Skeletal muscle tissue (tissue), 4 donors: ENCODE data around the gene MAP4K1. TPM values are rescaled to one million over a fixed set of nuclear protein-coding genes. Genes with fewer than 3 reads are reported as not detected.
A peak's percentile ranks its signal among the peaks of the same experiment; 100 is the strongest.

Experiments used
- H3K27ac ChIP-seq: one replicate; pipeline ENCODE4 v1.7.0; 2013; ENCODE audit warnings: mild to moderate bottlenecking, low read depth, low read length, inconsistent platforms
- H3K27me3 ChIP-seq, 3 donors: one replicate each; pipeline ENCODE4 v1.7.0; 2013; ENCODE audit warnings: low read length in 3 of 3; ENCODE audit not compliant: control insufficient read depth in 3 of 3, insufficient read depth in 3 of 3
- H3K36me3 ChIP-seq, 3 donors: one replicate each; pipeline ENCODE4 v1.7.0; 2013; ENCODE audit warnings: low read length in 3 of 3; ENCODE audit not compliant: control insufficient read depth in 3 of 3, insufficient read depth in 3 of 3
- H3K4me1 ChIP-seq, 3 donors: one replicate each; pipeline ENCODE4 v1.7.0; 2013; ENCODE audit warnings: low read length in 3 of 3, mild to moderate bottlenecking in 3 of 3; ENCODE audit not compliant: control insufficient read depth in 3 of 3, insufficient read depth in 3 of 3
- H3K4me3 ChIP-seq, 3 donors: one replicate each; pipeline ENCODE4 v1.7.0; 2013; ENCODE audit warnings: low read length in 3 of 3
- H3K9ac ChIP-seq, 3 donors: one replicate each; pipeline ENCODE4 v1.7.0; 2013; ENCODE audit warnings: low read length in 3 of 3, mild to moderate bottlenecking in 3 of 3, moderate library complexity in 2 of 3, low read depth in 1 of 3
- H3K9me3 ChIP-seq, 3 donors: one replicate each; pipeline ENCODE4 v1.7.0; 2013; ENCODE audit warnings: low read length in 3 of 3; ENCODE audit not compliant: control insufficient read depth in 3 of 3
- total RNA-seq: library from RNA; depleted of rRNA; stranded (reverse); fragments of >200 nt; gene quantifications from one replicate; pipeline ENCODE4 v1.2.3, GENCODE V29; 2014
- donor health status: Osteomylitis.

The MAP4K1 gene
- total RNA-seq, 1 donor from 2014 or later, result under 0.01 TPM

- Histone ChIP-seq H3K27me3 (no peaks in the 10 kb centered on the region), H3K4me1 (peaks cover 55 to 79% (median 73%) of the 10 kb centered on the region in 3 donors), H3K9me3 (no peaks in the 10 kb centered on the region), H3K4me3 (peak overlapping the region; percentile 1 to 94 (median 35)), H3K9ac (peak overlapping the region in 2 of 3 donors; percentile 97 to 98), H3K36me3 (peaks cover 0 to 5% (median 0%) of the 10 kb centered on the region in 3 donors), H3K27ac (peak overlapping the region; percentile 95)
Observed at GRCh38 chr19:38650911-38651584, 33.3 kb upstream of the MAP4K1 start.

- no peaks in the 10 kb centered on the region for H3K27me3 ChIP-seq
- peaks cover 49 to 71% (median 65%) of the 10 kb centered on the region in 3 donors for H3K4me1 ChIP-seq
- peak overlapping the region; percentile 91 to 98 (median 97) for H3K9ac ChIP-seq
- peak overlapping the region; percentile 95 for H3K27ac ChIP-seq
- no peaks in the 10 kb centered on the region for H3K9me3 ChIP-seq
- H3K36me3 ChIP-seq, result peaks cover 0 to 5% (median 0%) of the 10 kb centered on the region in 3 donors
- H3K4me3 ChIP-seq, result peak overlapping the region; percentile 76 to 94 (median 93)
Observed at GRCh38 chr19:38650172-38650775, 32.5 kb upstream of the MAP4K1 start.

GRCh38 chr19:38649305-38650171 lies 31.8 kb upstream of the MAP4K1 start:
- Histone ChIP-seq H3K9me3 (no peaks in the 10 kb centered on the region), H3K4me3 (peak overlapping the region; percentile 76 to 94 (median 93)), H3K4me1 (peaks cover 42 to 64% (median 57%) of the 10 kb centered on the region in 3 donors), H3K27me3 (no peaks in the 10 kb centered on the region), H3K27ac (peak overlapping the region; percentile 95), H3K9ac (peak overlapping the region; percentile 91 to 98 (median 97)), H3K36me3 (peaks cover 0 to 5% (median 0%) of the 10 kb centered on the region in 3 donors)

- Histone ChIP-seq H3K4me1 (peaks cover 35 to 57% (median 50%) of the 10 kb centered on the region in 3 donors), H3K27me3 (no peaks in the 10 kb centered on the region), H3K36me3 (peaks cover 0 to 5% (median 0%) of the 10 kb centered on the region in 3 donors), H3K9ac (peak overlapping the region; percentile 91 to 98 (median 97)), H3K27ac (peak overlapping the region; percentile 95), H3K9me3 (no peaks in the 10 kb centered on the region), H3K4me3 (peak overlapping the region; percentile 76 to 94 (median 93))
Observed at GRCh38 chr19:38648769-38649304, 31.1 kb upstream of the MAP4K1 start.

- Histone ChIP-seq H3K36me3 (peaks cover 0 to 5% (median 0%) of the 10 kb centered on the region in 3 donors), H3K9ac (peak overlapping the region; percentile 91 to 98 (median 97)), H3K27ac (peak overlapping the region; percentile 95), H3K4me3 (peak overlapping the region; percentile 76 to 94 (median 93)), H3K9me3 (no peaks in the 10 kb centered on the region), H3K4me1 (peaks cover 30 to 52% (median 44%) of the 10 kb centered on the region in 3 donors), H3K27me3 (no peaks in the 10 kb centered on the region)
Observed at GRCh38 chr19:38647966-38648768, 30.4 kb upstream of the MAP4K1 start.

- Histone ChIP-seq H3K27ac (peak within 1 kb of the TSS; percentile 95), H3K9ac (peak within 1 kb of the TSS; percentile 91 to 98 (median 97)), H3K36me3 (peaks cover 0 to 5% (median 0%) of the 10 kb centered on the region in 3 donors), H3K9me3 (no peaks in the 10 kb centered on the region), H3K4me3 (peak within 1 kb of the TSS; percentile 76 to 94 (median 93)), H3K4me1 (peaks cover 27 to 45% (median 38%) of the 10 kb centered on the region in 3 donors), H3K27me3 (no peaks in the 10 kb centered on the region)
Observed at GRCh38 chr19:38647368-38647965, 29.7 kb upstream of the MAP4K1 start, which contains the start of gene ACTN4. TSS of gene ACTN4 (plus strand) at chr19:38647649. CDS start at chr19:38647746, 97 bp downstream.

GRCh38 chr19:38644719-38645118 lies 27.0 kb upstream of the MAP4K1 start:
- Histone ChIP-seq H3K4me1 (peaks cover 6 to 17% (median 14%) of the 10 kb centered on the region in 3 donors), H3K9ac (no peak overlapping the region), H3K9me3 (no peaks in the 10 kb centered on the region), H3K36me3 (peaks cover 0 to 5% (median 0%) of the 10 kb centered on the region in 3 donors), H3K27me3 (no peaks in the 10 kb centered on the region), H3K4me3 (no peak overlapping the region), H3K27ac (no peak overlapping the region)

- Histone ChIP-seq H3K9ac (no peak overlapping the region), H3K27me3 (no peaks in the 10 kb centered on the region), H3K36me3 (peaks cover 0 to 3% (median 0%) of the 10 kb centered on the region in 3 donors), H3K4me3 (no peak overlapping the region), H3K4me1 (peaks cover 0 to 4% (median 2%) of the 10 kb centered on the region in 3 donors), H3K27ac (no peak overlapping the region), H3K9me3 (no peaks in the 10 kb centered on the region)
Observed at GRCh38 chr19:38642176-38642575, 24.4 kb upstream of the MAP4K1 start.
